ENCODE results near the gene BRINP1. TPM values are rescaled to one million over a fixed set of nuclear protein-coding genes. Genes with fewer than 3 reads are reported as not detected.
A peak's percentile ranks its signal among the peaks of the same experiment; 100 is the strongest.

Gene BRINP1
- total RNA-seq, result under 0.01 and 0.22 TPM in 2 replicates

- peak; percentile 2 to 18 for DNase-seq (ENCODE audit: low read depth in 2 of 2)
Observed at GRCh38 chr9:119368681-119369581, at the start of gene BRINP1. TSS of gene BRINP1 (minus strand) at chr9:119369435. CDS start at chr9:119313355, 56,080 bp downstream.

- DNase-seq (ENCODE audit: low read depth in 2 of 2), result no peak
Observed at GRCh38 chr9:119418721-119419120, 49.5 kb upstream of the BRINP1 start.

GRCh38 chr9:119416793-119417192 is 47.6 kb upstream of the BRINP1 start:
- DNase-seq (ENCODE audit: low read depth in 2 of 2), result no peak

GRCh38 chr9:119412399-119412798 is 43.2 kb upstream of the BRINP1 start:
- no peak for DNase-seq (ENCODE audit: low read depth in 2 of 2)

GRCh38 chr9:119409552-119409951 is 40.3 kb upstream of the BRINP1 start:
- DNase-seq (ENCODE audit: low read depth in 2 of 2), result no peak

- DNase-seq (ENCODE audit: low read depth in 2 of 2), result no peak
Observed at GRCh38 chr9:119400606-119401005, 31.4 kb upstream of the BRINP1 start.

- DNase-seq (ENCODE audit: low read depth in 2 of 2), result no peak
Observed at GRCh38 chr9:119398350-119398749, 29.1 kb upstream of the BRINP1 start.

- no peak for DNase-seq (ENCODE audit: low read depth in 2 of 2)
Observed at GRCh38 chr9:119391878-119392277, 22.6 kb upstream of the BRINP1 start.

GRCh38 chr9:119375892-119376291 is 6.7 kb upstream of the BRINP1 start:
- DNase-seq (ENCODE audit: low read depth in 2 of 2), result peak; percentile 19 to 38

- no peak for DNase-seq (ENCODE audit: low read depth in 2 of 2)
Observed at GRCh38 chr9:119372951-119373350, 3.7 kb upstream of the BRINP1 start.

GRCh38 chr9:119370816-119371215 is 1.6 kb upstream of the BRINP1 start:
- DNase-seq (ENCODE audit: low read depth in 2 of 2), result peak; percentile 50 to 57

- no peak for DNase-seq (ENCODE audit: low read depth in 2 of 2)
Observed at GRCh38 chr9:119369680-119370366, 588 bp upstream of the BRINP1 start.

- DNase-seq (ENCODE audit: low read depth in 2 of 2), result no peak
Observed at GRCh38 chr9:119368179-119368578, 1.1 kb downstream of the BRINP1 start.

GRCh38 chr9:119367683-119368075 is 1.6 kb downstream of the BRINP1 start:
- no peak for DNase-seq (ENCODE audit: low read depth in 2 of 2)

- no peak for DNase-seq (ENCODE audit: low read depth in 2 of 2)
Observed at GRCh38 chr9:119366909-119367682, 2.1 kb downstream of the BRINP1 start.

GRCh38 chr9:119365291-119366027 is 3.8 kb downstream of the BRINP1 start:
- peak; percentile 34 to 59 for DNase-seq (ENCODE audit: low read depth in 2 of 2)

- DNase-seq (ENCODE audit: low read depth in 2 of 2), result no peak
Observed at GRCh38 chr9:119360237-119360636, 9.0 kb downstream of the BRINP1 start.

- DNase-seq (ENCODE audit: low read depth in 2 of 2), result no peak
Observed at GRCh38 chr9:119357336-119358096, 11.7 kb downstream of the BRINP1 start.

GRCh38 chr9:119349351-119349825 is 19.8 kb downstream of the BRINP1 start:
- DNase-seq (ENCODE audit: low read depth in 2 of 2), result no peak

Data from lung microvascular endothelial cell (primary cell).